ENCODE measurements around the gene LPCAT4. TPM values are rescaled to one million over a fixed set of nuclear protein-coding genes. Genes with fewer than 3 reads are reported as not detected.

LPCAT4 gene
- total and polyA plus RNA-seq, 2 of the 8 experiments (the other 6 are each of a cell fraction or from before 2014, with no cell fraction given), result 69.3 to 109 TPM

- TF ChIP-seq CHD7 (IDR thresholded peaks at IDR 0.05; ENCODE audit: insufficient replicate concordance, low read length), result no peak
- no peak for TF ChIP-seq KDM5A (IDR thresholded peaks at IDR 0.05; ENCODE audit: low read length)
- TF ChIP-seq CREB1 (IDR thresholded peaks at IDR 0.05), result peak; percentile 17; the same call in 1 of the 2 replicates
- no peak; the same call in 1 of the 2 replicates for TF ChIP-seq POLR2AphosphoS5 (IDR thresholded peaks at IDR 0.05; ENCODE audit: low read depth, low read length)
- no peak for TF ChIP-seq RFX5 (IDR thresholded peaks at IDR 0.05; ENCODE audit: borderline replicate concordance, low read depth, low read length)
- no peak for TF ChIP-seq SP1 (IDR thresholded peaks at IDR 0.05; ENCODE audit: low read depth, low read length)
- no peak for TF ChIP-seq EZH2 (IDR thresholded peaks at IDR 0.05; ENCODE audit: low read depth, low read length, severe bottlenecking)
- TF ChIP-seq BRCA1 (IDR thresholded peaks at IDR 0.05; ENCODE audit: low read depth, low read length), result no peak
- TF ChIP-seq CTBP2 (IDR thresholded peaks at IDR 0.05; ENCODE audit: borderline replicate concordance, insufficient read depth, insufficient read length, low read length), result peak; percentile 36
- TF ChIP-seq RBBP5 (IDR thresholded peaks at IDR 0.05; ENCODE audit: borderline replicate concordance, low read depth, low read length), result no peak
These were observed at the start of gene LPCAT4 (continued) for GRCh38 chr15:34367101-34368081.

Measured in H1 (cell line).